ENCODE data around the gene MEIOC. TPM values are rescaled to one million over a fixed set of nuclear protein-coding genes. Genes with fewer than 3 reads are reported as not detected.

Gene MEIOC
- total RNA-seq, 1 donor from 2014 or later = 0.91 TPM

DNA sequence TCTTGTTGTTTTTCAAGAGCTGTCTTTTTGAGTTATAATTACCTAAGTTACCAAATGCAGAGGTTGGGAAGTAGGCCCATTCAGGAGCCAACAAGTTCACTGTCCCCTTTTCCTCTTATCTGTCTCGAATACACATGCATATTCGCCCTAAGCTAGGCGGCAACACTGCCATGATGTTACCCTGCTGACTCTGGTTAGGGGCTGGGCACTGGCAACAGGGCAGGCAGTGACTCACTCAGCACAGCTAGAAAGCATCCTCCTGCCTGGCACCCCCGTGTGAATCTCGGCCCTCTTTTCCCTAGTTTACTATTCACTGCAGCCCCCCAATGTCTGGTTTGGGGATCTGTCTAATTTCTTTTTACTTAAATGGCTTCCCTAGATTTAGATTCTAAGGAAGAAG lies 66.0 kb downstream of the MEIOC start:
- no peak for TF ChIP-seq CTCF (IDR thresholded peaks at IDR 0.05)
- H3K9me3 Mint-ChIP-seq = no peaks in the 10 kb centered on the region
- ChIA-PET POLR2A (no interaction called here), CTCF (no interaction called here)
- DNase-seq (no peak), ATAC-seq (ENCODE audit: low read depth) (no peak)
- no peak overlapping the region for H3K4me3 Mint-ChIP-seq
- no peaks in the 10 kb centered on the region for H3K27me3 Mint-ChIP-seq
- H3K36me3 Mint-ChIP-seq (ENCODE audit: low read depth) = peaks cover 11% of the 10 kb centered on the region
- H3K27ac Mint-ChIP-seq = no peak overlapping the region
- no peaks in the 10 kb centered on the region for H3K4me1 Mint-ChIP-seq
- intact Hi-C loops (cut with micrococcal nuclease) = no loop called here

Other genes starting within 250 kb of the MEIOC start
- gene GPATCH8, start 153.1 kb upstream of the MEIOC start, total RNA-seq = 62.2 and 64.5 TPM in 2 replicates
- 0.91 TPM in 2 replicates for gene FZD2, start 99.0 kb upstream of the MEIOC start, total RNA-seq
- gene CCDC43, start 33.3 kb downstream of the MEIOC start, total RNA-seq = 20.1 and 22.4 TPM in 2 replicates
- 10.3 and 13.8 TPM in 2 replicates for gene DBF4B, start 52.2 kb downstream of the MEIOC start, total RNA-seq
- gene ADAM11, start 102.5 kb downstream of the MEIOC start, total RNA-seq = 0.09 and 0.10 TPM in 2 replicates
- gene GJC1, start 173.8 kb downstream of the MEIOC start, total RNA-seq = 0.20 TPM in 2 replicates
- gene HIGD1B, start 191.4 kb downstream of the MEIOC start, total RNA-seq = not detected in 2 replicates
- gene EFTUD2, start 243.0 kb downstream of the MEIOC start, total RNA-seq = 168 and 192 TPM in 2 replicates

Measured in activated B cell treated with CpG ODN at 0.5 μM for 24 hours (primary cell).